Heart left ventricle (tissue), 16 donors: ENCODE data around the gene SCO1. TPM values are rescaled to one million over a fixed set of nuclear protein-coding genes. Genes with fewer than 3 reads are reported as not detected.

Source experiments
- ATAC-seq, 4 donors: fragments of 200-7000 bp; cut with Tn5 transposase; one replicate each; pipeline ENCODE4 v1.9.1; 2020 to 2022; ENCODE audit warnings: moderate library complexity in 4 of 4, mild to moderate bottlenecking in 3 of 4, moderate number of reproducible peaks in 1 of 4
- DNase-seq, 5 donors: peaks; one replicate each; pipeline ENCODE4 v3.0.0-alpha.2; 2020
- H3K27ac ChIP-seq, 12 donors: fragments of 200-600 bp; sonication (generic) in 4 of 12; one replicate each; pipeline versions ENCODE4 v1.5.0 to v1.8.0; 2016 to 2022; ENCODE audit warnings: mild to moderate bottlenecking in 2 of 12
- H3K27me3 ChIP-seq, 9 donors: fragments of 200-600 bp; sonication (generic) in 2 of 9; one replicate each; pipeline versions ENCODE4 v1.5.1 to v1.8.0; 2016 to 2022; ENCODE audit warnings: mild to moderate bottlenecking in 3 of 9
- H3K36me3 ChIP-seq, 9 donors: fragments of 200-600 bp; sonication (generic) in 2 of 9; one replicate each; pipeline versions ENCODE4 v1.5.0 to v1.8.0; 2018 to 2022; ENCODE audit warnings: mild to moderate bottlenecking in 2 of 9
- H3K4me1 ChIP-seq, 12 donors: fragments of 200-600 bp; sonication (generic) in 4 of 12; one replicate each; pipeline versions ENCODE4 v1.5.0 to v1.8.0; 2016 to 2022; ENCODE audit warnings: mild to moderate bottlenecking in 3 of 12
- H3K4me3 ChIP-seq, 12 donors: fragments of 200-600 bp; sonication (generic) in 4 of 12; one replicate each; pipeline versions ENCODE4 v1.5.0 to v1.8.0; 2017 to 2022; ENCODE audit warnings: mild to moderate bottlenecking in 9 of 12, moderate library complexity in 4 of 12
- H3K9me3 ChIP-seq, 12 donors: fragments of 200-600 bp; sonication (generic) in 4 of 12; one replicate each; pipeline versions ENCODE4 v1.5.0 to v1.8.0; 2016 to 2022; ENCODE audit warnings: mild to moderate bottlenecking in 1 of 12
- CTCF ChIP-seq, 12 donors: fragments of 200-600 bp; sonication (generic) in 4 of 12; IDR thresholded peaks; one replicate each; pipeline versions ENCODE4 v1.5.0 to v1.8.0; 2018 to 2022; ENCODE audit warnings: antibody characterized with exemption in 12 of 12, mild to moderate bottlenecking in 5 of 12
- POLR2A ChIP-seq, 2 donors: fragments of 450-650 bp; IDR thresholded peaks; one replicate each; pipeline ENCODE4 v1.6.1; 2017; ENCODE audit warnings: antibody characterized with exemption in 2 of 2, mild to moderate bottlenecking in 2 of 2, moderate library complexity in 2 of 2
- WGBS, 4 donors: extraction: QIAGEN DNeasy Blood & Tissue Kit in 2 of 4; methylation state at CpG; one replicate each; pipeline versions ENCODE4 v1.1.5 to v1.1.7; 2013 to 2018; 5-methylcytosine and 5-hydroxymethylcytosine counted together
- intact Hi-C, 10 donors: fragments of 100-400 bp; cut with DNase I; formaldehyde crosslinking; loops; one replicate each; pipeline versions ENCODE4 v1.11.1 to v1.14.2; 2022
- polyA plus RNA-seq, 2 donors: library from polyadenylated mRNA; stranded (reverse); fragments of 200-250 nt; gene quantifications; one replicate each; pipeline ENCODE4 v1.2.3, GENCODE V29; 2013
- total RNA-seq, 9 donors: library from RNA; depleted of rRNA in 2 of 9; stranded (reverse); fragments of >200 nt in 2 of 9; fragmentation: NEBNext Ultra II Directional in 3 of 9; extraction: Animal tissue kit (Norgen Biotek cat#: 25700) in 3 of 9; gene quantifications; one replicate each; pipeline versions ENCODE4 v1.1.0 to v1.2.4, GENCODE V29; 2016 to 2023
- donor health status: ischemic (EF 13 %, LVEDD 7.1; RV severe dilation, severe dysfunction).
- donor health status: healthy with polysubstance abuse.
- donor health status: DM: no; HTN: yes; CAD: no.
- donor health status: DM: no; HTN: no; CAD: no.
- donor health status: ischemic (EF 25% LVEDD 6.9; RV normal size, moderate dysfunction).
- donor health status: ischemic (EF 25% LVEDD 5.7; RV mildly dilated, moderate dysfunction).
- donor health status: healthy.
- donor health status: DM: yes; HTN: yes; CAD: no.
- donor health status: ischemic (EF 35%, LVEDD 5.7; RV mildly dilated, moderate dysfunction).
- donor health status: nonischemic (EF 11% LVEDD 7.7; RV severe dilation, severe dysfunction).
- donor health status: DM: yes; HTN: yes; CAD: no.
- donor health status: PGD.
- donor health status: ischemic (EF 29% LVEDD 5.4; RV normal size, mild dysfunction).
- donor health status: nonischemic (EF 23%, LVEDD 6.1; RV moderate dilation, normal function).

The SCO1 gene
- total and polyA plus RNA-seq, 11 donors: 9.2 to 53.4 (median 31.4) TPM

GRCh38 chr17:10681866-10682446 is 15.4 kb downstream of the SCO1 start:
- no peak overlapping the region for H3K4me3 ChIP-seq
- H3K4me1 ChIP-seq: no peaks in the 10 kb centered on the region
- peaks cover 0 to 100% (median 90%) of the 10 kb centered on the region in 9 donors for H3K36me3 ChIP-seq
- no peak for ATAC-seq
- TF ChIP-seq CTCF (IDR thresholded peaks at IDR 0.05) (no peak), POLR2A (IDR thresholded peaks at IDR 0.05) (no peak)
- intact Hi-C loops: no loop called here
- 81 to 88% (median 82%) methylated on average over 7 of the region's 7 CpGs for WGBS, 4 donors
- no peaks in the 10 kb centered on the region for H3K9me3 ChIP-seq
- H3K27ac ChIP-seq: peak overlapping the region in 1 of 12 donors; percentile 0
- no peaks in the 10 kb centered on the region for H3K27me3 ChIP-seq
- no peak for DNase-seq

DNA sequence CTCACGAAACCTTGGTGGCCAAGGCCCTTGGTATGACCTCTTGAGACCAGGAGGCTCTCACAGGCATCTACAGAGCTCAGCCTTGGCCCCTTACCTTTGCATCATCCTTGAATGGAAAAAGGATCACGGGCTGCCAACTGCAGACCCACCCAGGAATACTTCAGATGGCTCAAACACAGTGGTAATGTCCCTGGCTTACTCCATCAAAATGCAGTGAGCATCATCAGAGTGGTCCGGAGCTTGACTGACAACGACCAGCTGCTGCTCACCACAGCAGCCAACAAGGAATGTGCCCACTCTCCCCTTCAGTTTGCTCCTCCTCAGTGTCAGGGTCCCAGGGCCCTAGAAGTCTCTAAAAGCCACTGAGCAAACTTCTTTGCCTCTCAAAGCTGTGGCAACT is 22.6 kb downstream of the SCO1 start:
- Histone ChIP-seq H3K27me3 (no peaks in the 10 kb centered on the region), H3K4me3 (no peak overlapping the region), H3K36me3 (peaks cover 0 to 66% (median 51%) of the 10 kb centered on the region in 9 donors), H3K4me1 (no peaks in the 10 kb centered on the region), H3K9me3 (no peaks in the 10 kb centered on the region), H3K27ac (no peak overlapping the region)
- TF ChIP-seq POLR2A (IDR thresholded peaks at IDR 0.05) (no peak), CTCF (IDR thresholded peaks at IDR 0.05) (no peak)
- ATAC-seq (no peak), DNase-seq (no peak)
- intact Hi-C loops: no loop called here
- 80 to 93% (median 88%) methylated on average over 3 to 4 of the region's 4 CpGs for WGBS, 4 donors

DNA sequence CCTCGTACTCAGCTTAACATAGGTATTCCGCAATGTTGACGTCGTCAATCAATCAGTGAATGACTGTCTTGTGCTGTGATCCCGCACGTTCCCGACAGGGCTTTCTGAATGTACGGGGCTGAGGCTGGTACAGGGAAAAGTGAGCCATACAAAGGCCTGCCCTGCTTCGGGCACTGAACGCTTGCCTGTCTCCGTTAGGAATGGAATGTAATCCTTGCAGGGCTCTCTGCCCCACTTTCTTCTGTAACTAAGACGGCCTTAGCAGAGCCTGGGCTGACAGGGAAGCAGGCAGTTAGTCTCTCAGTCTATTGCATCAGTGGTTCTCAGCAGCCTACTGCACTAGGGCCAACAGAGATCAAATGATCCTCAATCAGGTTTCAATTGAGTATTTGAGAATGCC is 24.0 kb downstream of the SCO1 start:
- 92 to 94% (median 94%) methylated on average over 12 of the region's 12 CpGs for WGBS, 4 donors
- H3K27ac ChIP-seq: no peak overlapping the region
- ATAC-seq: no peak

DNA sequence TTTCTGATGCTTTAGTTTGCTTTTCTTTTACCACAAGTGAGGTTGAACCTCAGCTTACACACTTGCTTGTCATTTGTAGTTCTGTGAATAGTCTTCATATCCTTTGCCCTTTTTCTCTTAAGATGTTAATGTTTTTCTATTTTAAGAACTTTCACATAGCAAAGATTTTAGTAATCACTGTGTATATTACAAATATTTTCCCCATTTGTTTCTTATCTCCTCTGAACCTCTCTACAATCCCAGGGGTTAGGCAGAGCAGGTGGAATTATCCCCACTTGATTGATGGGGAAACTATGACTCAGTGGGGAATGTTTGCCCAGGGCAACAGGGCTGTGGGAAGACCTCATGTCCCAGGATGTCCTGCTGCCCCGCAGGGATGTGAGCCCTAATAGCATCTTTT is 28.6 kb downstream of the SCO1 start:
- Histone ChIP-seq H3K27me3 (no peaks in the 10 kb centered on the region), H3K4me1 (no peaks in the 10 kb centered on the region), H3K9me3 (no peaks in the 10 kb centered on the region), H3K36me3 (peaks cover 0 to 8% (median 0%) of the 10 kb centered on the region in 9 donors), H3K27ac (no peak overlapping the region), H3K4me3 (no peak overlapping the region)
- intact Hi-C loops: no loop called here
- TF ChIP-seq CTCF (IDR thresholded peaks at IDR 0.05): no peak
- no peak for TF ChIP-seq POLR2A (IDR thresholded peaks at IDR 0.05)
- ATAC-seq (no peak), DNase-seq (no peak)
- 86 to 100% (median 91%) methylated on average over 1 of the region's 1 CpG for WGBS, 4 donors

More for the DNA sequence above, 24.0 kb downstream of the SCO1 start:
- intact Hi-C loops: no loop called here
- Histone ChIP-seq H3K4me3 (no peak overlapping the region), H3K27me3 (no peaks in the 10 kb centered on the region), H3K4me1 (no peaks in the 10 kb centered on the region), H3K9me3 (no peaks in the 10 kb centered on the region), H3K36me3 (peaks cover 0 to 53% (median 37%) of the 10 kb centered on the region in 9 donors)
- DNase-seq: no peak
- TF ChIP-seq CTCF (IDR thresholded peaks at IDR 0.05): no peak
- no peak for TF ChIP-seq POLR2A (IDR thresholded peaks at IDR 0.05)
